SK-N-SH (cell line): ENCODE measurements around the gene PCSK6. TPM values are rescaled to one million over a fixed set of nuclear protein-coding genes. Genes with fewer than 3 reads are reported as not detected.

Experiments
- CTCF ChIA-PET: fragments of 300-600, 350-600 bp; formaldehyde crosslinking; extraction: SDS; loops from one replicate; lab custom pipeline; 2021; lab: Yijun Ruan, JAX
- POLR2A ChIA-PET: fragments of 350-600 bp; sonication (Branson Sonifier 250); formaldehyde crosslinking; extraction: SDS; loops from one replicate; lab custom pipeline; 2020; ENCODE audit warnings: antibody characterized with exemption, inconsistent platforms; lab: Yijun Ruan, JAX
- DNase-seq: peaks from one replicate; pipeline ENCODE4 v3.0.0; 2012
- H2AFZ ChIP-seq: fragments of 200-600 bp; sonication (generic); 2 replicates; pipeline ENCODE4 v1.8.1; 2016; ENCODE audit warnings: antibody characterized with exemption, mild to moderate bottlenecking, low read depth
- H3F3A ChIP-seq: fragments of 200-600 bp; sonication (generic); replicated peaks from 2 replicates; pipeline ENCODE3; 2016; ENCODE audit warnings: antibody characterized with exemption, mild to moderate bottlenecking; ENCODE audit not compliant: insufficient read depth
- H3K27ac ChIP-seq, 2 experiments: fragments of 200-500 bp in 1 of 2; fragments of 200-600 bp in 1 of 2; sonication (Bioruptor generic) in 1 of 2; sonication (generic), shearing (Covaris generic) in 1 of 2; 2 replicates each; pipeline versions ENCODE4 v1.5.1 to v1.6.1; 2014 to 2016; ENCODE audit warnings: low read depth in 2 of 2, inconsistent platforms in 1 of 2, low read length in 1 of 2, mild to moderate bottlenecking in 1 of 2, mixed read lengths in 1 of 2
- H3K27me3 ChIP-seq: fragments of 200-600 bp; sonication (generic), shearing (Covaris generic); 2 replicates; pipeline ENCODE4 v1.6.1; 2016; ENCODE audit warnings: mixed run types; ENCODE audit not compliant: insufficient read depth
- H3K36me3 ChIP-seq, 2 experiments: fragments of 200-500 bp in 1 of 2; fragments of 200-600 bp in 1 of 2; sonication (Bioruptor generic) in 1 of 2; sonication (generic) in 1 of 2; replicated peaks in 1 of 2; 2 replicates each; pipeline versions ENCODE3 to v1.5.1; 2014 to 2016; ENCODE audit warnings: low read length in 1 of 2, mild to moderate bottlenecking in 1 of 2; ENCODE audit not compliant: insufficient read depth in 2 of 2, control insufficient read depth in 1 of 2
- H3K4me1 ChIP-seq, 2 experiments: fragments of 200-500 bp in 1 of 2; fragments of 200-600 bp in 1 of 2; sonication (Bioruptor generic) in 1 of 2; sonication (generic), shearing (Covaris generic) in 1 of 2; 2 replicates each; pipeline versions ENCODE4 v1.5.1 to v1.6.1; 2014 to 2016; ENCODE audit warnings: low read depth in 1 of 2, low read length in 1 of 2, mixed run types in 1 of 2; ENCODE audit not compliant: insufficient read depth in 2 of 2, control insufficient read depth in 1 of 2
- H3K4me2 ChIP-seq: fragments of 200-600 bp; sonication (generic), shearing (Covaris generic); 2 replicates; pipeline ENCODE4 v1.6.1; 2017; ENCODE audit warnings: mixed run types
- H3K4me3 ChIP-seq, 2 experiments: fragments of 200-500 bp in 1 of 2; fragments of 200-600 bp in 1 of 2; sonication (Bioruptor generic) in 1 of 2; sonication (generic), shearing (Covaris generic) in 1 of 2; 2 replicates each; pipeline versions ENCODE4 v1.5.1 to v1.8.1; 2014 to 2016; ENCODE audit warnings: low read depth in 2 of 2, inconsistent platforms in 1 of 2, low read length in 1 of 2, mild to moderate bottlenecking in 1 of 2, mixed read lengths in 1 of 2, moderate library complexity in 1 of 2
- H3K79me2 ChIP-seq: fragments of 200-600 bp; sonication (generic); 2 replicates; pipeline ENCODE4 v1.8.1; 2017; ENCODE audit warnings: mild to moderate bottlenecking; ENCODE audit not compliant: insufficient read depth
- H3K9ac ChIP-seq: fragments of 200-600 bp; sonication (generic); 2 replicates; pipeline ENCODE4 v1.6.1; 2017; ENCODE audit warnings: mixed run types
- H3K9me2 ChIP-seq: fragments of 200-600 bp; sonication (generic); 2 replicates; pipeline ENCODE4 v1.6.1; 2017; ENCODE audit warnings: mixed run types
- H3K9me3 ChIP-seq: fragments of 200-600 bp; sonication (generic); 2 replicates; pipeline ENCODE4 v1.6.1; 2017; ENCODE audit warnings: mixed run types, mild to moderate bottlenecking, moderate library complexity
- H4K20me1 ChIP-seq: fragments of 200-600 bp; sonication (generic); 2 replicates; pipeline ENCODE4 v1.6.1; 2017; ENCODE audit warnings: mild to moderate bottlenecking, mixed run types; ENCODE audit not compliant: insufficient read depth
- CHD2 ChIP-seq: fragments of 150-350 bp; IDR thresholded peaks from 2 replicates; pipeline ENCODE4 v1.6.1; 2018; ENCODE audit warnings: low read length; ENCODE audit not compliant: partially characterized antibody
- EP300 ChIP-seq, 2 experiments: IDR thresholded peaks; 2 replicates each; pipeline versions ENCODE4 v1.4.0 to v1.6.1; 2012; ENCODE audit warnings: borderline replicate concordance in 1 of 2, low read depth in 1 of 2, low read length in 1 of 2
- EZH2phosphoT487 ChIP-seq: fragments of 200-600 bp; sonication (generic); IDR thresholded peaks from 2 replicates; pipeline ENCODE4 v1.6.1; 2017; ENCODE audit warnings: low read depth, mixed run types, mild to moderate bottlenecking, antibody characterized with exemption, moderate library complexity, borderline replicate concordance
- FOSL2 ChIP-seq: IDR thresholded peaks from 2 replicates; pipeline ENCODE4 v1.4.0; 2012; ENCODE audit warnings: low read depth, mild to moderate bottlenecking, moderate library complexity, borderline replicate concordance
- JUND ChIP-seq: IDR thresholded peaks from 2 replicates; pipeline ENCODE4 v1.4.0; 2012
- MEF2A ChIP-seq: IDR thresholded peaks from 2 replicates; pipeline ENCODE4 v1.4.0; 2012; ENCODE audit warnings: low read depth, borderline replicate concordance
- NFIC ChIP-seq: IDR thresholded peaks from 2 replicates; pipeline ENCODE4 v1.4.0; 2012; ENCODE audit warnings: borderline replicate concordance
- NRF1 ChIP-seq: IDR thresholded peaks from 2 replicates; pipeline ENCODE4 v1.6.1; 2012; ENCODE audit warnings: low read depth, mild to moderate bottlenecking, low read length
- RXRA ChIP-seq: IDR thresholded peaks from 2 replicates; pipeline ENCODE4 v1.4.0; 2012; ENCODE audit warnings: low read depth, mild to moderate bottlenecking, borderline replicate concordance
- SIN3A ChIP-seq: IDR thresholded peaks from 2 replicates; pipeline ENCODE4 v1.6.1; 2012; ENCODE audit warnings: low read depth, mild to moderate bottlenecking, low read length, moderate library complexity, borderline replicate concordance
- TCF12 ChIP-seq: IDR thresholded peaks from 2 replicates; pipeline ENCODE4 v1.4.0; 2012
- WGBS: methylation state at CpG from one replicate; pipeline ENCODE4 v1.1.6; 2017; ENCODE audit warnings: low lambda C conversion rate; 5-methylcytosine and 5-hydroxymethylcytosine counted together
- polyA plus RNA-seq, 3 experiments: library from polyadenylated mRNA; depleted of rRNA; stranded (reverse); fragments of >200 nt; gene quantifications; 2 replicates each; pipeline ENCODE4 v1.2.3, GENCODE V29; 2012
- TF ChIP-seq, protein P1 (sequence below): IDR thresholded peaks from 2 replicates; pipeline ENCODE4 v1.4.0; 2012; ENCODE audit warnings: low read depth, borderline replicate concordance
- TF ChIP-seq, protein P2 (sequence below): fragments of 150-350 bp; IDR thresholded peaks from 2 replicates; pipeline ENCODE4 v1.6.1; 2017; ENCODE audit warnings: antibody characterized with exemption, low read length, low read depth, borderline replicate concordance
- TF ChIP-seq, protein P3 (sequence below): IDR thresholded peaks from 2 replicates; pipeline ENCODE4; 2012
- TF ChIP-seq, protein P4 (sequence below): IDR thresholded peaks from 2 replicates; pipeline ENCODE4 v1.6.1; 2012; ENCODE audit warnings: mild to moderate bottlenecking, low read depth, low read length, moderate library complexity

PCSK6 gene
- polyA plus RNA-seq, 1 of the 3 experiments (the other 2 are of a cell fraction), result 0.03 TPM

DNA sequence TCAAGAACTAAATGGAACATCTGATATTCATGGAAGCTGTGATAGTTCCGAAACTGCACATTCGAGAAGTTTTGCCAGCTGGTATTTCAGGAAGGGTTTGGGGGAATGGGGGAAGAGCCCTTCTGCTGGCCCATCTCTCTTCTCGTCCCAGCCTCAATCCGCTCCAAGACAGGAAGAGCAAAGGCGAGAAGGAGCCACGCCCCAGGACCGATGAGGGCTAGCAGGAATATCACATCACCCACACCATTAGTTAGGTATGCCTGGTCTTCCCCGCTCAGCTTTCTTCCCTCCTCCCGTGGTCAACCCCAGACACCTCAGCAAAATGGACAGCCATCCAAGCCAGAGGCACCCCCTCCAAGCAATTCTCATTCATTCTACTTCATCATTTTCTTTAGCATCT is 14.9 kb upstream of the PCSK6 start:
- Histone ChIP-seq H3K4me2 (no peak overlapping the region), H3K9me3 (no peaks in the 10 kb centered on the region), H3K9ac (no peak overlapping the region), H3K4me1 (peaks cover 0 to 12% of the 10 kb centered on the region in 2 experiments; a peak in 1 of 4 replicates), H3K27me3 (no peaks in the 10 kb centered on the region), H4K20me1 (no peaks in the 10 kb centered on the region), H3F3A (no peaks in the 10 kb centered on the region), H3K27ac (no peak overlapping the region), H3K36me3 (no peaks in the 10 kb centered on the region), H3K79me2 (no peaks in the 10 kb centered on the region), H2AFZ (no peak overlapping the region), H3K9me2 (no peaks in the 10 kb centered on the region), H3K4me3 (no peak overlapping the region)
- ChIA-PET CTCF (interaction anchor here (1.0 kb wide), 1 partner anchor 203 kb away, joined by 3 read pairs; no protein-coding TSS in a partner anchor), POLR2A (no interaction called here)
- 74% methylated on average over 9 of the region's 9 CpGs for WGBS
- no peak for DNase-seq
- TF ChIP-seq, protein P1, sequence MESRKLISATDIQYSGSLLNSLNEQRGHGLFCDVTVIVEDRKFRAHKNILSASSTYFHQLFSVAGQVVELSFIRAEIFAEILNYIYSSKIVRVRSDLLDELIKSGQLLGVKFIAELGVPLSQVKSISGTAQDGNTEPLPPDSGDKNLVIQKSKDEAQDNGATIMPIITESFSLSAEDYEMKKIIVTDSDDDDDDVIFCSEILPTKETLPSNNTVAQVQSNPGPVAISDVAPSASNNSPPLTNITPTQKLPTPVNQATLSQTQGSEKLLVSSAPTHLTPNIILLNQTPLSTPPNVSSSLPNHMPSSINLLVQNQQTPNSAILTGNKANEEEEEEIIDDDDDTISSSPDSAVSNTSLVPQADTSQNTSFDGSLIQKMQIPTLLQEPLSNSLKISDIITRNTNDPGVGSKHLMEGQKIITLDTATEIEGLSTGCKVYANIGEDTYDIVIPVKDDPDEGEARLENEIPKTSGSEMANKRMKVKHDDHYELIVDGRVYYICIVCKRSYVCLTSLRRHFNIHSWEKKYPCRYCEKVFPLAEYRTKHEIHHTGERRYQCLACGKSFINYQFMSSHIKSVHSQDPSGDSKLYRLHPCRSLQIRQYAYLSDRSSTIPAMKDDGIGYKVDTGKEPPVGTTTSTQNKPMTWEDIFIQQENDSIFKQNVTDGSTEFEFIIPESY, result no peak
- TF ChIP-seq CHD2 (no peak), MEF2A (no peak), EZH2phosphoT487 (no peak), JUND (no peak), FOSL2 (no peak), RXRA (no peak), NRF1 (no peak)
- TF ChIP-seq, protein P2, sequence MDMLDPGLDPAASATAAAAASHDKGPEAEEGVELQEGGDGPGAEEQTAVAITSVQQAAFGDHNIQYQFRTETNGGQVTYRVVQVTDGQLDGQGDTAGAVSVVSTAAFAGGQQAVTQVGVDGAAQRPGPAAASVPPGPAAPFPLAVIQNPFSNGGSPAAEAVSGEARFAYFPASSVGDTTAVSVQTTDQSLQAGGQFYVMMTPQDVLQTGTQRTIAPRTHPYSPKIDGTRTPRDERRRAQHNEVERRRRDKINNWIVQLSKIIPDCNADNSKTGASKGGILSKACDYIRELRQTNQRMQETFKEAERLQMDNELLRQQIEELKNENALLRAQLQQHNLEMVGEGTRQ, result no peak
- TF ChIP-seq, protein P3, sequence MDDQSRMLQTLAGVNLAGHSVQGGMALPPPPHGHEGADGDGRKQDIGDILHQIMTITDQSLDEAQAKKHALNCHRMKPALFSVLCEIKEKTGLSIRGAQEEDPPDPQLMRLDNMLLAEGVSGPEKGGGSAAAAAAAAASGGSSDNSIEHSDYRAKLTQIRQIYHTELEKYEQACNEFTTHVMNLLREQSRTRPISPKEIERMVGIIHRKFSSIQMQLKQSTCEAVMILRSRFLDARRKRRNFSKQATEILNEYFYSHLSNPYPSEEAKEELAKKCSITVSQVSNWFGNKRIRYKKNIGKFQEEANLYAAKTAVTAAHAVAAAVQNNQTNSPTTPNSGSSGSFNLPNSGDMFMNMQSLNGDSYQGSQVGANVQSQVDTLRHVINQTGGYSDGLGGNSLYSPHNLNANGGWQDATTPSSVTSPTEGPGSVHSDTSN, result no peak

DNA sequence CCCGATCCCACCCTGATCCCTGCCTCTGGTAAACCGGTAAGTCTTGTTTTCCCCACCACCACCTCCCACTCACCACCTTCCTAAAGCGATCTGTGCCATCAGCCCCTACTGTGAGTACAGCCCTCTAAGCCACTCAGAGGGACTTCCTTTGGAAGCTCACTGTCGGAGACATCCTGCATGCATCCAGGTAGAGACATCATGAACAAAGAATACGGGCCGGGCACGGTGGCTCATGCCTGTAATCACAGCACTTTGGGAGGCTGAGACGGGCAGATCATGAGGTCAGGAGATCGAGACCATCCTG is 13.7 kb upstream of the PCSK6 start:
- no peaks in the 10 kb centered on the region for H3K79me2 ChIP-seq
- POLR2A ChIA-PET, result no interaction called here
- H3K4me3 ChIP-seq, result no peak overlapping the region
- DNase-seq, result no peak
- H3K27ac ChIP-seq, result no peak overlapping the region
- H4K20me1 ChIP-seq, result no peaks in the 10 kb centered on the region
- 64% methylated on average over 9 of the region's 9 CpGs for WGBS
- no peak overlapping the region for H2AFZ ChIP-seq
- CTCF ChIA-PET, result interaction anchor here (1.5 to 2.4 kb wide), 3 partner anchors 10 to 33 kb away, joined by 7 to 16 read pairs (median 7); no protein-coding TSS in a partner anchor
- peaks cover 0 to 12% of the 10 kb centered on the region in 2 experiments; a peak in 1 of 4 replicates for H3K4me1 ChIP-seq
- no peaks in the 10 kb centered on the region for H3K9me2 ChIP-seq
- no peak overlapping the region for H3K9ac ChIP-seq
- no peaks in the 10 kb centered on the region for H3K36me3 ChIP-seq
- no peaks in the 10 kb centered on the region for H3K27me3 ChIP-seq
- H3K9me3 ChIP-seq, result no peaks in the 10 kb centered on the region
- H3F3A ChIP-seq, result no peaks in the 10 kb centered on the region
- no peak overlapping the region for H3K4me2 ChIP-seq
- TF ChIP-seq, protein P4, sequence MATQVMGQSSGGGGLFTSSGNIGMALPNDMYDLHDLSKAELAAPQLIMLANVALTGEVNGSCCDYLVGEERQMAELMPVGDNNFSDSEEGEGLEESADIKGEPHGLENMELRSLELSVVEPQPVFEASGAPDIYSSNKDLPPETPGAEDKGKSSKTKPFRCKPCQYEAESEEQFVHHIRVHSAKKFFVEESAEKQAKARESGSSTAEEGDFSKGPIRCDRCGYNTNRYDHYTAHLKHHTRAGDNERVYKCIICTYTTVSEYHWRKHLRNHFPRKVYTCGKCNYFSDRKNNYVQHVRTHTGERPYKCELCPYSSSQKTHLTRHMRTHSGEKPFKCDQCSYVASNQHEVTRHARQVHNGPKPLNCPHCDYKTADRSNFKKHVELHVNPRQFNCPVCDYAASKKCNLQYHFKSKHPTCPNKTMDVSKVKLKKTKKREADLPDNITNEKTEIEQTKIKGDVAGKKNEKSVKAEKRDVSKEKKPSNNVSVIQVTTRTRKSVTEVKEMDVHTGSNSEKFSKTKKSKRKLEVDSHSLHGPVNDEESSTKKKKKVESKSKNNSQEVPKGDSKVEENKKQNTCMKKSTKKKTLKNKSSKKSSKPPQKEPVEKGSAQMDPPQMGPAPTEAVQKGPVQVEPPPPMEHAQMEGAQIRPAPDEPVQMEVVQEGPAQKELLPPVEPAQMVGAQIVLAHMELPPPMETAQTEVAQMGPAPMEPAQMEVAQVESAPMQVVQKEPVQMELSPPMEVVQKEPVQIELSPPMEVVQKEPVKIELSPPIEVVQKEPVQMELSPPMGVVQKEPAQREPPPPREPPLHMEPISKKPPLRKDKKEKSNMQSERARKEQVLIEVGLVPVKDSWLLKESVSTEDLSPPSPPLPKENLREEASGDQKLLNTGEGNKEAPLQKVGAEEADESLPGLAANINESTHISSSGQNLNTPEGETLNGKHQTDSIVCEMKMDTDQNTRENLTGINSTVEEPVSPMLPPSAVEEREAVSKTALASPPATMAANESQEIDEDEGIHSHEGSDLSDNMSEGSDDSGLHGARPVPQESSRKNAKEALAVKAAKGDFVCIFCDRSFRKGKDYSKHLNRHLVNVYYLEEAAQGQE, result no peak
- TF ChIP-seq, protein P3, result no peak
- TF ChIP-seq SIN3A (no peak), NFIC (no peak), TCF12 (no peak), EP300 (IDR thresholded peaks at IDR 0.05; ENCODE audit: borderline replicate concordance in 1 of 2, low read depth in 1 of 2, low read length in 1 of 2) (no peak), MEF2A (no peak)
- TF ChIP-seq, protein P2, result no peak
- TF ChIP-seq, protein P1, result no peak
